NCI-H446 treated with DMSO at 0.1 percent for 48 hours (cell line): ENCODE results near the gene ARFRP1.
"Not testable (repeated sequence)": the region's sequence is repeated elsewhere in the genome, so short reads cannot be mapped to it uniquely, and the experiment has no call there.

Experiments used
- DNase-seq: peaks from one replicate; lab custom pipeline; 2025; lab: John Stamatoyannopoulos, UW

ARFRP1 gene

GRCh38 chr20:63655249-63655648 lies 52.5 kb downstream of the ARFRP1 start:
- no peak for DNase-seq

- DNase-seq = no peak
These were observed 53.7 kb downstream of the ARFRP1 start for GRCh38 chr20:63653974-63654668.

GRCh38 chr20:63653041-63653973 lies 54.5 kb downstream of the ARFRP1 start, which contains the start of gene STMN3:
Gene STMN3 (minus strand): TSS chr20:63653424. CDS start chr20:63653345, 79 bp downstream.
- peak; percentile 70 for DNase-seq

GRCh38 chr20:63652192-63652980 lies 55.4 kb downstream of the ARFRP1 start:
- no peak for DNase-seq

- no peak for DNase-seq
These were observed 55.9 kb downstream of the ARFRP1 start for GRCh38 chr20:63651942-63652191.

- DNase-seq = not testable (repeated sequence)
These were observed 57.3 kb downstream of the ARFRP1 start for GRCh38 chr20:63650486-63650885.

- no peak for DNase-seq
These were observed 58.7 kb downstream of the ARFRP1 start for GRCh38 chr20:63648895-63649589.
